GM19395 (cell line): ENCODE data around the gene SORCS2.

Source experiments
- ATAC-seq: cut with Tn5 transposase; IDR thresholded peaks from one replicate; pipeline ENCODE4 v1.9.1; 2021; ENCODE audit warnings: mild to moderate bottlenecking, moderate library complexity; ENCODE audit not compliant: unreplicated experiment

Gene SORCS2

GRCh38 chr4:7192252-7193029, at the start of gene SORCS2:
TSS of gene SORCS2 (plus strand) at chr4:7192538.
- ATAC-seq: no peak

- ATAC-seq: no peak
Observed at GRCh38 chr4:7144374-7145290, 47.7 kb upstream of the SORCS2 start.

GRCh38 chr4:7145291-7145934, 46.9 kb upstream of the SORCS2 start:
- ATAC-seq: no peak

GRCh38 chr4:7146059-7146785, 46.1 kb upstream of the SORCS2 start:
- no peak for ATAC-seq

GRCh38 chr4:7146786-7147115, 45.6 kb upstream of the SORCS2 start:
- ATAC-seq: no peak

GRCh38 chr4:7147261-7147660, 45.1 kb upstream of the SORCS2 start:
- no peak for ATAC-seq

- ATAC-seq: no peak
Observed at GRCh38 chr4:7147661-7148310, 44.6 kb upstream of the SORCS2 start.

GRCh38 chr4:7148337-7148736, 44.0 kb upstream of the SORCS2 start:
- no peak for ATAC-seq

GRCh38 chr4:7150036-7150635, 42.2 kb upstream of the SORCS2 start:
- ATAC-seq: no peak

- ATAC-seq: no peak
Observed at GRCh38 chr4:7151668-7152227, 40.6 kb upstream of the SORCS2 start.

GRCh38 chr4:7153711-7154110, 38.6 kb upstream of the SORCS2 start:
- no peak for ATAC-seq

- no peak for ATAC-seq
Observed at GRCh38 chr4:7154351-7154981, 37.9 kb upstream of the SORCS2 start.

- no peak for ATAC-seq
Observed at GRCh38 chr4:7155590-7156071, 36.7 kb upstream of the SORCS2 start.

- ATAC-seq: no peak
Observed at GRCh38 chr4:7156328-7156727, 36.0 kb upstream of the SORCS2 start.

GRCh38 chr4:7156761-7157488, 35.4 kb upstream of the SORCS2 start:
- ATAC-seq: no peak

GRCh38 chr4:7157666-7158065, 34.7 kb upstream of the SORCS2 start:
- ATAC-seq: no peak

GRCh38 chr4:7158081-7158750, 34.1 kb upstream of the SORCS2 start:
- ATAC-seq: no peak

GRCh38 chr4:7158991-7159390, 33.3 kb upstream of the SORCS2 start:
- ATAC-seq: no peak
